Stimulated activated CD4-positive, alpha-beta T cell treated with anti-CD3 and anti-CD28 coated beads, Interleukin-12 subunit alpha, Interleukin-12 subunit beta, amount 100 ng/mL, for 4 hours (primary cell): ENCODE measurements around the gene GOLM1.
"Not testable (repeated sequence)": the region's sequence is repeated elsewhere in the genome, so short reads cannot be mapped to it uniquely, and the experiment has no call there.

Experiments used
- DNase-seq: peaks from one replicate; pipeline ENCODE4 v3.0.0-alpha.2; 2020

GOLM1 gene

GRCh38 chr9:86079865-86080469 lies 19.4 kb downstream of the GOLM1 start:
- no peak for DNase-seq

- no peak for DNase-seq
These were observed 19.9 kb downstream of the GOLM1 start for GRCh38 chr9:86079421-86079831.

GRCh38 chr9:86078731-86079130 lies 20.6 kb downstream of the GOLM1 start:
- no peak for DNase-seq

- DNase-seq, result no peak
These were observed 22.1 kb downstream of the GOLM1 start for GRCh38 chr9:86077276-86077675.

GRCh38 chr9:86075132-86076109 lies 23.9 kb downstream of the GOLM1 start:
- no peak for DNase-seq

GRCh38 chr9:86073839-86074238 lies 25.5 kb downstream of the GOLM1 start:
- DNase-seq, result no peak

GRCh38 chr9:86072394-86072877 lies 26.9 kb downstream of the GOLM1 start:
- no peak for DNase-seq

GRCh38 chr9:86069206-86069869 lies 30.0 kb downstream of the GOLM1 start:
- no peak for DNase-seq

GRCh38 chr9:86064220-86064619 lies 35.1 kb downstream of the GOLM1 start:
- no peak for DNase-seq

GRCh38 chr9:86062845-86063693 lies 36.3 kb downstream of the GOLM1 start:
- DNase-seq, result no peak

GRCh38 chr9:86061972-86062739 lies 37.2 kb downstream of the GOLM1 start:
- no peak for DNase-seq

GRCh38 chr9:86057491-86057890 lies 41.9 kb downstream of the GOLM1 start:
- DNase-seq, result no peak

- no peak for DNase-seq
These were observed 44.7 kb downstream of the GOLM1 start for GRCh38 chr9:86054695-86055094.

GRCh38 chr9:86052556-86053468 lies 46.5 kb downstream of the GOLM1 start:
- DNase-seq, result no peak

GRCh38 chr9:86048018-86048742 lies 51.2 kb downstream of the GOLM1 start:
- not testable (repeated sequence) for DNase-seq

- no peak for DNase-seq
These were observed 52.0 kb downstream of the GOLM1 start for GRCh38 chr9:86047361-86047760.

GRCh38 chr9:86046930-86047341 lies 52.4 kb downstream of the GOLM1 start:
- no peak for DNase-seq

- DNase-seq, result no peak
These were observed 53.2 kb downstream of the GOLM1 start for GRCh38 chr9:86046071-86046636.

GRCh38 chr9:86045654-86046053 lies 53.7 kb downstream of the GOLM1 start:
- no peak for DNase-seq
